GM19238 (cell line): ENCODE measurements around the gene GGT1.
"Not testable (repeated sequence)": the region's sequence is repeated elsewhere in the genome, so short reads cannot be mapped to it uniquely, and the experiment has no call there.

ENCODE experiments used
- DNase-seq: peaks from one replicate; pipeline ENCODE4 v3.0.0; 2011; ENCODE audit warnings: low spot score; ENCODE audit not compliant: insufficient read length

Gene GGT1

GRCh38 chr22:24599958-24600715 is 2.9 kb upstream of the GGT1 start:
- DNase-seq: not testable (repeated sequence)

- DNase-seq: no peak
These were observed 1.5 kb upstream of the GGT1 start for GRCh38 chr22:24601217-24602104.

- not testable (repeated sequence) for DNase-seq
These were observed 766 bp upstream of the GGT1 start for GRCh38 chr22:24602105-24602749.

GRCh38 chr22:24603770-24604629 is 1.0 kb downstream of the GGT1 start:
- not testable (repeated sequence) for DNase-seq

GRCh38 chr22:24606340-24606739 is 3.3 kb downstream of the GGT1 start:
- not testable (repeated sequence) for DNase-seq

- not testable (repeated sequence) for DNase-seq
These were observed 4.5 kb downstream of the GGT1 start for GRCh38 chr22:24607429-24607983.

GRCh38 chr22:24608327-24608726 is 5.3 kb downstream of the GGT1 start:
- DNase-seq: not testable (repeated sequence)

GRCh38 chr22:24609888-24610287 is 6.9 kb downstream of the GGT1 start:
- DNase-seq: not testable (repeated sequence)

GRCh38 chr22:24614794-24615193 is 11.8 kb downstream of the GGT1 start:
- not testable (repeated sequence) for DNase-seq

GRCh38 chr22:24621244-24621643 is 18.3 kb downstream of the GGT1 start:
- DNase-seq: not testable (repeated sequence)

GRCh38 chr22:24622596-24622995 is 19.6 kb downstream of the GGT1 start:
- not testable (repeated sequence) for DNase-seq

- not testable (repeated sequence) for DNase-seq
These were observed 24.9 kb downstream of the GGT1 start for GRCh38 chr22:24627911-24628310.

GRCh38 chr22:24629069-24629468 is 26.1 kb downstream of the GGT1 start:
- not testable (repeated sequence) for DNase-seq

GRCh38 chr22:24630812-24631427 is 27.9 kb downstream of the GGT1 start:
- DNase-seq: not testable (repeated sequence)

- DNase-seq: not testable (repeated sequence)
These were observed 28.6 kb downstream of the GGT1 start for GRCh38 chr22:24631430-24632122.

- not testable (repeated sequence) for DNase-seq
These were observed 29.6 kb downstream of the GGT1 start for GRCh38 chr22:24632642-24633041.

- not testable (repeated sequence) for DNase-seq
These were observed 30.4 kb downstream of the GGT1 start for GRCh38 chr22:24633231-24634023.

- not testable (repeated sequence) for DNase-seq
These were observed 31.9 kb downstream of the GGT1 start for GRCh38 chr22:24634776-24635389.
